ENCODE results near the gene CCDC51.

The CCDC51 gene

DNA sequence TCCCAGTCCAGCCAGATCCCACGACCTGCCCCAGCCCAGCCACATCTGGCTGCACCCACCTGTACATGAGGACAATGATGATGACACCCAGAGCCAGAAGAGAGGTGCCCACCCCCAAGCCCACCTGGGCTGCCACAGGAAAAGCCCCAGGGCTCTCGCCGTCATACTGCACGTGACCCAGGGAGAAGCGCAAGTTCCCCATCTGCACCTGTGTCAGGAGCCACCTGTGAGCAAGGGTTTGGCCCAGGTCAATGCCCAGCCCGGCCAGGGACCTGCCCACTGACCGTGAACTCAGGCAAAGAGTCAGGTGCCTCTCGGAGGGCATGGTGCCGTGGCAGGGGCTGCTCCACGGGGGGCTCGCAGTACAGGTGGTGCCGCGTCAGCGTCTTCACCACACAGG is 26.3 kb downstream of the CCDC51 start:
- no peaks in the 10 kb centered on the region for H3K27me3 ChIP-seq (ENCODE audit: low read depth, low read length)
- H3K4me1 ChIP-seq (ENCODE audit: low read length): no peaks in the 10 kb centered on the region
- H3K36me3 ChIP-seq (replicated peaks; ENCODE audit: low read depth, low read length): peaks cover 4% of the 10 kb centered on the region
- no peak overlapping the region for H2AFZ ChIP-seq (ENCODE audit: low read depth, low read length)
- H3K79me2 ChIP-seq (ENCODE audit: low read length): no peaks in the 10 kb centered on the region
- no peak overlapping the region for H3K27ac ChIP-seq (ENCODE audit: low read length)
- no peak overlapping the region for H3K4me3 ChIP-seq (ENCODE audit: low read length)
- H3K9me3 ChIP-seq (ENCODE audit: insufficient read depth, low read length): no peaks in the 10 kb centered on the region
- no peak for TF ChIP-seq EZH2phosphoT487 (IDR thresholded peaks at IDR 0.05; ENCODE audit: low read depth)
- TF ChIP-seq, protein P1, sequence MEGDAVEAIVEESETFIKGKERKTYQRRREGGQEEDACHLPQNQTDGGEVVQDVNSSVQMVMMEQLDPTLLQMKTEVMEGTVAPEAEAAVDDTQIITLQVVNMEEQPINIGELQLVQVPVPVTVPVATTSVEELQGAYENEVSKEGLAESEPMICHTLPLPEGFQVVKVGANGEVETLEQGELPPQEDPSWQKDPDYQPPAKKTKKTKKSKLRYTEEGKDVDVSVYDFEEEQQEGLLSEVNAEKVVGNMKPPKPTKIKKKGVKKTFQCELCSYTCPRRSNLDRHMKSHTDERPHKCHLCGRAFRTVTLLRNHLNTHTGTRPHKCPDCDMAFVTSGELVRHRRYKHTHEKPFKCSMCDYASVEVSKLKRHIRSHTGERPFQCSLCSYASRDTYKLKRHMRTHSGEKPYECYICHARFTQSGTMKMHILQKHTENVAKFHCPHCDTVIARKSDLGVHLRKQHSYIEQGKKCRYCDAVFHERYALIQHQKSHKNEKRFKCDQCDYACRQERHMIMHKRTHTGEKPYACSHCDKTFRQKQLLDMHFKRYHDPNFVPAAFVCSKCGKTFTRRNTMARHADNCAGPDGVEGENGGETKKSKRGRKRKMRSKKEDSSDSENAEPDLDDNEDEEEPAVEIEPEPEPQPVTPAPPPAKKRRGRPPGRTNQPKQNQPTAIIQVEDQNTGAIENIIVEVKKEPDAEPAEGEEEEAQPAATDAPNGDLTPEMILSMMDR (IDR thresholded peaks at IDR 0.05; ENCODE audit: low read depth, low read length): no peak
- H3K4me2 ChIP-seq (ENCODE audit: low read length): no peak overlapping the region
- no peak overlapping the region for H3K9ac ChIP-seq (ENCODE audit: low read length)
- no peaks in the 10 kb centered on the region for H4K20me1 ChIP-seq (ENCODE audit: insufficient read depth, low read length)

- no peaks in the 10 kb centered on the region for H4K20me1 ChIP-seq (ENCODE audit: insufficient read depth, low read length)
- H3K9ac ChIP-seq (ENCODE audit: low read length): no peak overlapping the region
- H3K9me3 ChIP-seq (ENCODE audit: insufficient read depth, low read length): no peaks in the 10 kb centered on the region
- TF ChIP-seq, protein P1 (IDR thresholded peaks at IDR 0.05; ENCODE audit: low read depth, low read length): no peak
- no peak for TF ChIP-seq EZH2phosphoT487 (IDR thresholded peaks at IDR 0.05; ENCODE audit: low read depth)
- no peak overlapping the region for H3K4me2 ChIP-seq (ENCODE audit: low read length)
- H2AFZ ChIP-seq (ENCODE audit: low read depth, low read length): no peak overlapping the region
- H3K79me2 ChIP-seq (ENCODE audit: low read length): no peaks in the 10 kb centered on the region
- no peaks in the 10 kb centered on the region for H3K4me1 ChIP-seq (ENCODE audit: low read length)
- no peaks in the 10 kb centered on the region for H3K27me3 ChIP-seq (ENCODE audit: low read depth, low read length)
- no peak overlapping the region for H3K27ac ChIP-seq (ENCODE audit: low read length)
- H3K4me3 ChIP-seq (ENCODE audit: low read length): no peak overlapping the region
- H3K36me3 ChIP-seq (replicated peaks; ENCODE audit: low read depth, low read length): peaks cover 4% of the 10 kb centered on the region
Observed at GRCh38 chr3:48413086-48413485, 26.8 kb downstream of the CCDC51 start.

DNA sequence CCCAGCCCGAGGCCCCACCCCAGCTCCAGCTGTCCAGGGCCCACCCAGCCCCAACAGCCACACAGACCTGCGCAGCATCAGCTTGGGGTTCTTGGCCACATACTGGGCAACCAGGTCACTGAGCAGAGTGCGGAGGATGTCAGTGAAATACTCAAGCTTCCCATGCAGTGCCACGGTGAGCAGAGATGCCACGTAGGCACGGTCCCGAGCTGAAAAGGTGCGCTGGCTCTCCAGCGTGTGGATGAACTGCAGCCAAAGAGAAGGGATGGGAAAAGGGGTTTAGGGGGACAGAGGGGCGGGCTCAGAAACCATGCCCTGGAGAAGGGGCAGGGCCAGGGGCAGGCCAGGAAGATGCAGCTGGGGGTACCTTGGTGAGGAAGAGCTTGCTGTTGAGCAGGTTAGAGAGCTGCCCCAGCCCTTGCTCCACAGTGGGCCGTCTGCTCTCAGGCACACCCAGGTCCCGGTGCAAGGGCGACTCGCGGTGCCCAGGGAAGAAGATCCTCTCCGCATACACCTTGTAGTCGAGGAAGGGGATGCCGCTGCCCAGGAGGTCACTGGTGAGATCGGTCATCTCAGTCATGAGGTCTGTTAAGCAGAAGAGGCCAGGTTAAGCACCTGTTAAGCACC is 27.4 kb downstream of the CCDC51 start:
- no peak for TF ChIP-seq EZH2phosphoT487 (IDR thresholded peaks at IDR 0.05; ENCODE audit: low read depth)
- TF ChIP-seq, protein P1 (IDR thresholded peaks at IDR 0.05; ENCODE audit: low read depth, low read length): no peak

DNA sequence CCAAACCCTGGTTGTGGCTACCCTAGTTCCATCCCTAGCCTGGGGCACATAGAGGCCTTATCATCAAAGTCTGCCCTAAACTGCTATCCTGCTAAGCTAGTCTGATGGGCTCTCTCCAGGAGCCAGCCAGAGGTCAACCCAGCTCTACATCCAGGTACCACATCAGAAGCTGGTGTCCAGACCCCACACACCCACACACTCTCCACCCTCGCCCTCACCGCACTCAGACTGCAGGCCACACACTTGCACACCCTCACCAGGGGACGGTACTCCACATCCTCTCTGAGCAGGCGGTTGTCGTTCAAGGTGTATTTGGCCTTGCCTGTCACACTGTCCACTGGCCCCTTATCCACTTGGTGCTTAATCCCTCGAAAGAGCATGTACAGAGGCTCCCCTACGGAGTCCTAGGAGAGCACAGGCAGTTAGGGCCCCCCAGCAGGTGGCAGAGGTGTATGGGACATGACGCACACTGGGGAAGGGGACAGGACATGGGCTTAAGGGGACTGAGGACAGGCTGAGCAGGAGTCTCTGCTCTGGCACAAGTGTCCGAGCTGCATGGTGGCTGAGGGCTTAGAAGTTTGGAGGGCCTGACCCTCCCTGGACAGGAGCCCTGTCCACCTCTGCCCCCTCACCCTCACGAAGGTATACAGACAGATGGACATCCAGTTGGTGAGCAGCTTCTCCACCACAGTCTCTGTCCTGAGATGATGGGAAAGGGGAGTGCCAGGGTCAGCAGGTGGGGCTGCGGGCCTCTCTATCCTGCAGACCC is 28.1 kb downstream of the CCDC51 start:
- Histone ChIP-seq H4K20me1 (ENCODE audit: insufficient read depth, low read length) (no peaks in the 10 kb centered on the region), H3K36me3 (replicated peaks; ENCODE audit: low read depth, low read length) (peaks cover 4% of the 10 kb centered on the region), H2AFZ (ENCODE audit: low read depth, low read length) (no peak overlapping the region)

More for the DNA sequence above, 27.4 kb downstream of the CCDC51 start:
- Histone ChIP-seq H3K27ac (ENCODE audit: low read length) (no peak overlapping the region), H3K4me1 (ENCODE audit: low read length) (no peaks in the 10 kb centered on the region), H4K20me1 (ENCODE audit: insufficient read depth, low read length) (no peaks in the 10 kb centered on the region), H3K36me3 (replicated peaks; ENCODE audit: low read depth, low read length) (peaks cover 4% of the 10 kb centered on the region), H3K9me3 (ENCODE audit: insufficient read depth, low read length) (no peaks in the 10 kb centered on the region), H3K9ac (ENCODE audit: low read length) (no peak overlapping the region), H3K4me3 (ENCODE audit: low read length) (no peak overlapping the region), H3K79me2 (ENCODE audit: low read length) (no peaks in the 10 kb centered on the region), H3K27me3 (ENCODE audit: low read depth, low read length) (no peaks in the 10 kb centered on the region), H3K4me2 (ENCODE audit: low read length) (no peak overlapping the region), H2AFZ (ENCODE audit: low read depth, low read length) (no peak overlapping the region)

More for the DNA sequence above, 28.1 kb downstream of the CCDC51 start:
- no peaks in the 10 kb centered on the region for H3K4me1 ChIP-seq (ENCODE audit: low read length)
- H3K9ac ChIP-seq (ENCODE audit: low read length): no peak overlapping the region
- no peaks in the 10 kb centered on the region for H3K79me2 ChIP-seq (ENCODE audit: low read length)
- no peaks in the 10 kb centered on the region for H3K9me3 ChIP-seq (ENCODE audit: insufficient read depth, low read length)
- H3K27me3 ChIP-seq (ENCODE audit: low read depth, low read length): no peaks in the 10 kb centered on the region
- no peak overlapping the region for H3K4me3 ChIP-seq (ENCODE audit: low read length)
- H3K4me2 ChIP-seq (ENCODE audit: low read length): no peak overlapping the region
- TF ChIP-seq, protein P1 (IDR thresholded peaks at IDR 0.05; ENCODE audit: low read depth, low read length): no peak
- no peak for TF ChIP-seq EZH2phosphoT487 (IDR thresholded peaks at IDR 0.05; ENCODE audit: low read depth)
- no peak overlapping the region for H3K27ac ChIP-seq (ENCODE audit: low read length)
